Spleen (tissue), 11 donors: ENCODE data around the gene HIVEP1. TPM values are rescaled to one million over a fixed set of nuclear protein-coding genes. Genes with fewer than 3 reads are reported as not detected.

ENCODE experiments used
- DNase-seq: peaks from one replicate; pipeline ENCODE4 v3.0.0-alpha.2; 2020
- H3K27ac ChIP-seq, 8 donors: fragments of 200-600 bp; sonication (generic) in 7 of 8; 1 replicate in 4 of 8; 2 replicates in 4 of 8; pipeline versions ENCODE4 v1.5.0 to v1.8.0; 2016 to 2021; ENCODE audit warnings: inconsistent platforms in 4 of 8, mild to moderate bottlenecking in 4 of 8, moderate library complexity in 1 of 8
- H3K27me3 ChIP-seq, 7 donors: fragments of 200-600 bp; sonication (generic) in 6 of 7; replicated peaks in 1 of 7; 1 replicate in 4 of 7; 2 replicates in 3 of 7; pipeline versions ENCODE4 v1.5.0 to v1.8.0; 2016 to 2021; ENCODE audit warnings: inconsistent platforms in 3 of 7, mild to moderate bottlenecking in 1 of 7
- H3K36me3 ChIP-seq, 6 donors: fragments of 200-600 bp; sonication (generic) in 5 of 6; 1 replicate in 4 of 6; 2 replicates in 2 of 6; pipeline versions ENCODE4 v1.5.0 to v1.8.0; 2016 to 2021; ENCODE audit warnings: inconsistent platforms in 2 of 6
- H3K4me1 ChIP-seq, 6 donors: fragments of 200-600 bp; sonication (generic) in 5 of 6; 1 replicate in 3 of 6; 2 replicates in 3 of 6; pipeline versions ENCODE4 v1.5.0 to v1.8.0; 2016 to 2021; ENCODE audit warnings: inconsistent platforms in 3 of 6
- H3K4me3 ChIP-seq, 8 donors: fragments of 200-600 bp; sonication (generic) in 7 of 8; 1 replicate in 4 of 8; 2 replicates in 4 of 8; pipeline versions ENCODE4 v1.5.0 to v1.8.0; 2016 to 2021; ENCODE audit warnings: inconsistent platforms in 4 of 8, mild to moderate bottlenecking in 4 of 8, moderate library complexity in 2 of 8
- H3K9me3 ChIP-seq, 8 donors: fragments of 200-600 bp; sonication (generic) in 7 of 8; 1 replicate in 4 of 8; 2 replicates in 4 of 8; pipeline versions ENCODE4 v1.5.0 to v1.8.0; 2016 to 2021; ENCODE audit warnings: inconsistent platforms in 4 of 8
- CTCF ChIP-seq, 11 experiments: fragments of 200-600 bp in 7 of 11; fragments of 450-650 bp in 4 of 11; sonication (generic) in 4 of 11; IDR thresholded peaks in 8 of 11; conservative IDR thresholded peaks in 3 of 11; 1 replicate in 7 of 11; 2 replicates in 4 of 11; pipeline versions ENCODE4 v1.4.0 to v1.8.0; 2016 to 2021; ENCODE audit warnings: antibody characterized with exemption in 11 of 11, inconsistent platforms in 4 of 11, mild to moderate bottlenecking in 1 of 11
- POLR2A ChIP-seq, 3 donors: fragments of 450-650 bp; IDR thresholded peaks; one replicate each; pipeline ENCODE4 v1.5.1; 2017; ENCODE audit warnings: antibody characterized with exemption in 3 of 3, mild to moderate bottlenecking in 1 of 3
- POLR2AphosphoS5 ChIP-seq, 3 donors: sonication (generic); formaldehyde crosslinking; IDR thresholded peaks; one replicate each; pipeline ENCODE4 v1.5.1; 2017; ENCODE audit warnings: antibody characterized with exemption in 3 of 3
- WGBS, 5 donors: extraction: QIAGEN DNeasy Blood & Tissue Kit in 3 of 5; methylation state at CpG; one replicate each; pipeline versions ENCODE4 v1.1.5 to v1.1.7; 2013 to 2018; 5-methylcytosine and 5-hydroxymethylcytosine counted together
- intact Hi-C: fragments of 100-400 bp; cut with DNase I; formaldehyde crosslinking; loops from one replicate; pipeline ENCODE4 v1.15.0; 2023; ENCODE audit warnings: low total_unique reads
- polyA plus RNA-seq, 3 donors: library from polyadenylated mRNA; stranded (reverse); fragments of 200-250 nt; gene quantifications; one replicate each; pipeline ENCODE4 v1.2.1, GENCODE V29; 2013
- total RNA-seq, 7 donors: library from RNA; depleted of rRNA in 3 of 7; stranded (reverse); fragments of >200 nt in 3 of 7; fragmentation: NEBNext Ultra II Directional in 4 of 7; extraction: Animal tissue kit (Norgen Biotek cat#: 25700) in 4 of 7; gene quantifications; one replicate each; pipeline versions ENCODE4 v1.1.0 to v1.2.1, GENCODE V29; 2016 to 2021
- donor health status: healthy with polysubstance abuse.
- donor health status: DM: no; HTN: no; CAD: no; lungs with moderate emphysema.
- donor health status: DM: no; HTN: no; CAD: no.
- donor health status: Bipolar disorder and iron deficiency.
- donor health status: healthy.
- donor health status: DM: no; HTN: no; CAD: no.
- donor health status: DM: yes; HTN: yes; CAD: no.

The HIVEP1 gene
- total and polyA plus RNA-seq, 10 donors = 2.8 to 64.1 (median 39.7) TPM

GRCh38 chr6:12069891-12070529 is 57.9 kb downstream of the HIVEP1 start:
- peaks cover 4 to 43% (median 18%) of the 10 kb centered on the region in 6 donors for H3K4me1 ChIP-seq
- H3K9me3 ChIP-seq = no peaks in the 10 kb centered on the region
- intact Hi-C loops = no loop called here
- no peak overlapping the region for H3K27ac ChIP-seq
- WGBS, 5 donors = 96 to 97% (median 96%) methylated on average over 9 of the region's 9 CpGs
- no peak for TF ChIP-seq CTCF (IDR thresholded peaks at IDR 0.05 in 8 of 11, conservative IDR thresholded peaks at IDR 0.05 in 3 of 11)
- TF ChIP-seq POLR2A (IDR thresholded peaks at IDR 0.05) = no peak
- no peak for TF ChIP-seq POLR2AphosphoS5 (IDR thresholded peaks at IDR 0.05)
- no peaks in the 10 kb centered on the region for H3K27me3 ChIP-seq
- no peaks in the 10 kb centered on the region for H3K36me3 ChIP-seq
- no peak overlapping the region for H3K4me3 ChIP-seq
- DNase-seq = no peak

- no peak for DNase-seq
- Histone ChIP-seq H3K4me3 (no peak overlapping the region), H3K36me3 (no peaks in the 10 kb centered on the region), H3K27me3 (no peaks in the 10 kb centered on the region), H3K4me1 (peaks cover 1 to 40% (median 10%) of the 10 kb centered on the region in 6 donors), H3K27ac (no peak overlapping the region), H3K9me3 (no peaks in the 10 kb centered on the region)
- TF ChIP-seq POLR2A (IDR thresholded peaks at IDR 0.05) (no peak), POLR2AphosphoS5 (IDR thresholded peaks at IDR 0.05) (no peak), CTCF (IDR thresholded peaks at IDR 0.05 in 8 of 11, conservative IDR thresholded peaks at IDR 0.05 in 3 of 11) (no peak)
- intact Hi-C loops = no loop called here
- 60 to 88% (median 79%) methylated on average over 2 of the region's 2 CpGs for WGBS, 5 donors
Observed at GRCh38 chr6:12071064-12071615, 59.0 kb downstream of the HIVEP1 start.

GRCh38 chr6:12075067-12075563 is 63.0 kb downstream of the HIVEP1 start:
- Histone ChIP-seq H3K4me1 (peaks cover 0 to 34% (median 6%) of the 10 kb centered on the region in 6 donors), H3K27me3 (no peaks in the 10 kb centered on the region), H3K9me3 (no peaks in the 10 kb centered on the region), H3K27ac (no peak overlapping the region), H3K36me3 (peaks cover 0 to 9% (median 0%) of the 10 kb centered on the region in 6 donors), H3K4me3 (no peak overlapping the region)
- 68 to 81% (median 70%) methylated on average over 9 of the region's 9 CpGs for WGBS, 5 donors
- intact Hi-C loops = no loop called here
- no peak for DNase-seq
- TF ChIP-seq POLR2AphosphoS5 (IDR thresholded peaks at IDR 0.05) (no peak), CTCF (IDR thresholded peaks at IDR 0.05 in 8 of 11, conservative IDR thresholded peaks at IDR 0.05 in 3 of 11) (peak in 7 of 11 experiments; percentile 13 to 50 (median 44))

- peaks cover 5 to 38% (median 15%) of the 10 kb centered on the region in 6 donors for H3K4me1 ChIP-seq
- 74 to 85% (median 83%) methylated on average over 9 of the region's 9 CpGs for WGBS, 5 donors
- H3K4me3 ChIP-seq = no peak overlapping the region
- intact Hi-C loops = no loop called here
- H3K27ac ChIP-seq = no peak overlapping the region
- H3K36me3 ChIP-seq = peaks cover 0 to 9% (median 0%) of the 10 kb centered on the region in 6 donors
- no peak for TF ChIP-seq POLR2A (IDR thresholded peaks at IDR 0.05)
- no peak for TF ChIP-seq POLR2AphosphoS5 (IDR thresholded peaks at IDR 0.05)
- TF ChIP-seq CTCF (IDR thresholded peaks at IDR 0.05 in 8 of 11, conservative IDR thresholded peaks at IDR 0.05 in 3 of 11) = no peak
- H3K27me3 ChIP-seq = no peaks in the 10 kb centered on the region
- no peak for DNase-seq
- H3K9me3 ChIP-seq = no peaks in the 10 kb centered on the region
Observed at GRCh38 chr6:12077021-12077710, 65.1 kb downstream of the HIVEP1 start.
